Prostate gland (tissue), 2 donors: ENCODE measurements around the gene DSCAM. TPM values are rescaled to one million over a fixed set of nuclear protein-coding genes. Genes with fewer than 3 reads are reported as not detected.

Experiments used
- DNase-seq: peaks from one replicate; pipeline ENCODE4 v3.0.0-alpha.2; 2019; ENCODE audit warnings: low spot score
- H3K27ac ChIP-seq, 2 donors: fragments of 200-600 bp; sonication (generic); 2 replicates each; pipeline ENCODE4 v1.5.1; 2017 to 2019
- H3K27me3 ChIP-seq: fragments of 200-600 bp; sonication (generic); replicated peaks from 2 replicates; pipeline ENCODE4 v1.5.1; 2019; ENCODE audit not compliant: insufficient read depth
- H3K36me3 ChIP-seq, 2 donors: fragments of 200-600 bp; sonication (generic); 1 replicate in 1 of 2; 2 replicates in 1 of 2; pipeline versions ENCODE4 v1.5.1 to v1.8.1; 2017 to 2019
- H3K4me1 ChIP-seq: fragments of 200-600 bp; sonication (generic); replicated peaks from 2 replicates; pipeline ENCODE4 v1.5.1; 2019
- H3K4me3 ChIP-seq, 2 donors: fragments of 200-600 bp; sonication (generic); 2 replicates each; pipeline ENCODE4 v1.5.1; 2017 to 2019
- H3K9me3 ChIP-seq: fragments of 200-600 bp; sonication (generic); 2 replicates; pipeline ENCODE4 v1.5.1; 2017
- POLR2A ChIP-seq: fragments of 450-650 bp; IDR thresholded peaks from one replicate; pipeline ENCODE4 v1.6.1; 2016; ENCODE audit warnings: antibody characterized with exemption, mild to moderate bottlenecking
- POLR2AphosphoS5 ChIP-seq: sonication (generic); formaldehyde crosslinking; IDR thresholded peaks from one replicate; pipeline ENCODE4 v1.6.1; 2017; ENCODE audit warnings: antibody characterized with exemption
- WGBS: methylation state at CpG from one replicate; pipeline ENCODE4 v1.1.5; 2018; 5-methylcytosine and 5-hydroxymethylcytosine counted together
- intact Hi-C: fragments of 100-400 bp; cut with DNase I; formaldehyde crosslinking; loops from one replicate; pipeline ENCODE4 v1.14.2; 2022
- total RNA-seq, 2 donors: library from RNA; depleted of rRNA; stranded (reverse); fragments of >200 nt; gene quantifications; one replicate each; pipeline ENCODE4 v1.1.0, GENCODE V29; 2016
- TF ChIP-seq, protein P1 (sequence below), 4 experiments: fragments of 200-600 bp in 2 of 4; fragments of 450-650 bp in 2 of 4; sonication (generic) in 2 of 4; IDR thresholded peaks; 1 replicate in 3 of 4; 2 replicates in 1 of 4; pipeline ENCODE4 v1.5.1; 2016 to 2019; ENCODE audit warnings: antibody characterized with exemption in 4 of 4, mild to moderate bottlenecking in 2 of 4, moderate library complexity in 2 of 4

DSCAM gene
- total RNA-seq, 2 donors from 2014 or later, result under 0.01 to 1.6 TPM

GRCh38 chr21:40313260-40313659, 533.7 kb downstream of the DSCAM start:
- no peak for DNase-seq
- Histone ChIP-seq H3K9me3 (no peaks in the 10 kb centered on the region), H3K4me1 (no peaks in the 10 kb centered on the region), H3K36me3 (no peaks in the 10 kb centered on the region), H3K27ac (no peak overlapping the region), H3K4me3 (no peak overlapping the region), H3K27me3 (no peaks in the 10 kb centered on the region)
- TF ChIP-seq, protein P1, sequence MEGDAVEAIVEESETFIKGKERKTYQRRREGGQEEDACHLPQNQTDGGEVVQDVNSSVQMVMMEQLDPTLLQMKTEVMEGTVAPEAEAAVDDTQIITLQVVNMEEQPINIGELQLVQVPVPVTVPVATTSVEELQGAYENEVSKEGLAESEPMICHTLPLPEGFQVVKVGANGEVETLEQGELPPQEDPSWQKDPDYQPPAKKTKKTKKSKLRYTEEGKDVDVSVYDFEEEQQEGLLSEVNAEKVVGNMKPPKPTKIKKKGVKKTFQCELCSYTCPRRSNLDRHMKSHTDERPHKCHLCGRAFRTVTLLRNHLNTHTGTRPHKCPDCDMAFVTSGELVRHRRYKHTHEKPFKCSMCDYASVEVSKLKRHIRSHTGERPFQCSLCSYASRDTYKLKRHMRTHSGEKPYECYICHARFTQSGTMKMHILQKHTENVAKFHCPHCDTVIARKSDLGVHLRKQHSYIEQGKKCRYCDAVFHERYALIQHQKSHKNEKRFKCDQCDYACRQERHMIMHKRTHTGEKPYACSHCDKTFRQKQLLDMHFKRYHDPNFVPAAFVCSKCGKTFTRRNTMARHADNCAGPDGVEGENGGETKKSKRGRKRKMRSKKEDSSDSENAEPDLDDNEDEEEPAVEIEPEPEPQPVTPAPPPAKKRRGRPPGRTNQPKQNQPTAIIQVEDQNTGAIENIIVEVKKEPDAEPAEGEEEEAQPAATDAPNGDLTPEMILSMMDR (IDR thresholded peaks at IDR 0.05), result no peak
- TF ChIP-seq POLR2A (no peak), POLR2AphosphoS5 (no peak)
- intact Hi-C loops, result no loop called here
- WGBS, result 78% methylated on average over 4 of the region's 4 CpGs

GRCh38 chr21:40300300-40300699, 546.7 kb downstream of the DSCAM start:
- no peaks in the 10 kb centered on the region for H3K36me3 ChIP-seq
- no peak overlapping the region for H3K27ac ChIP-seq
- no peaks in the 10 kb centered on the region for H3K4me1 ChIP-seq
- H3K4me3 ChIP-seq, result no peak overlapping the region
- no peak for DNase-seq
- no peaks in the 10 kb centered on the region for H3K9me3 ChIP-seq
- TF ChIP-seq POLR2AphosphoS5, result no peak
- TF ChIP-seq, protein P1 (IDR thresholded peaks at IDR 0.05), result no peak
- no peak for TF ChIP-seq POLR2A
- 51% methylated on average over 3 of the region's 3 CpGs for WGBS
- intact Hi-C loops, result no loop called here
- H3K27me3 ChIP-seq, result no peaks in the 10 kb centered on the region

- no peak overlapping the region for H3K4me3 ChIP-seq
- no peaks in the 10 kb centered on the region for H3K9me3 ChIP-seq
- H3K27ac ChIP-seq, result no peak overlapping the region
- no peaks in the 10 kb centered on the region for H3K27me3 ChIP-seq
- H3K4me1 ChIP-seq, result no peaks in the 10 kb centered on the region
- DNase-seq, result no peak
- TF ChIP-seq POLR2AphosphoS5, result no peak
- TF ChIP-seq, protein P1 (IDR thresholded peaks at IDR 0.05), result no peak
- TF ChIP-seq POLR2A, result no peak
- intact Hi-C loops, result no loop called here
- no peaks in the 10 kb centered on the region for H3K36me3 ChIP-seq
These were observed 547.5 kb downstream of the DSCAM start for GRCh38 chr21:40299451-40299850.

DNA sequence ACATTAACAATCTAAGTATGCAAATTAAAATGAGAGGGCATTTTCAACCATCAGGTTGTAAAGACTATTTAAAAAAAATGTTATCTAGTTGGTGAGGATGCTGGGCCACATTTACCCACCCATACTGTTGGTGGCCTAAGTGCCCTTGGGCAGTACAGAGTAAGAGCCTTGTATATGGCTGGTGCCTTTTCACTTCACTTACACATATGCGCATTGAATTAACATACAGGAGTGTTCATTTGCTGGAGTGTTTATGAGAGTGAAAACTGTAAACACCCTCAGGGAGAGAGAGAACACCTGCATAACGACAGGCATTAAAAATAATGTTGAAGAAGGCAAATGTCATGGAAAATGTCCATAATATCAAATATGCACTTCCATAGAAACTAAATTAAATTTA, 552.6 kb downstream of the DSCAM start:
- Histone ChIP-seq H3K4me1 (no peaks in the 10 kb centered on the region), H3K27me3 (no peaks in the 10 kb centered on the region), H3K9me3 (no peaks in the 10 kb centered on the region), H3K36me3 (no peaks in the 10 kb centered on the region), H3K4me3 (no peak overlapping the region), H3K27ac (no peak overlapping the region)
- TF ChIP-seq POLR2A, result no peak
- DNase-seq, result no peak
- 82% methylated on average over 2 of the region's 2 CpGs for WGBS
- intact Hi-C loops, result no loop called here

- H3K27ac ChIP-seq, result no peak overlapping the region
- H3K4me3 ChIP-seq, result no peak overlapping the region
- DNase-seq, result no peak
- H3K27me3 ChIP-seq, result no peaks in the 10 kb centered on the region
- no peaks in the 10 kb centered on the region for H3K36me3 ChIP-seq
- no peaks in the 10 kb centered on the region for H3K4me1 ChIP-seq
- intact Hi-C loops, result no loop called here
- WGBS, result 89% methylated on average over 7 of the region's 7 CpGs
- TF ChIP-seq POLR2A (no peak), POLR2AphosphoS5 (no peak)
- TF ChIP-seq, protein P1 (IDR thresholded peaks at IDR 0.05), result no peak
- H3K9me3 ChIP-seq, result no peaks in the 10 kb centered on the region
These were observed 555.4 kb downstream of the DSCAM start for GRCh38 chr21:40291560-40291959.
